LNCAP (cell line): ENCODE results near the gene P4HA2.

Experiments used
- TF ChIP-seq, protein P1 (sequence below): fragments of 450-650 bp; IDR thresholded peaks from 2 replicates; pipeline ENCODE4 v1.5.1; 2017; ENCODE audit warnings: mild to moderate bottlenecking

The P4HA2 gene

DNA sequence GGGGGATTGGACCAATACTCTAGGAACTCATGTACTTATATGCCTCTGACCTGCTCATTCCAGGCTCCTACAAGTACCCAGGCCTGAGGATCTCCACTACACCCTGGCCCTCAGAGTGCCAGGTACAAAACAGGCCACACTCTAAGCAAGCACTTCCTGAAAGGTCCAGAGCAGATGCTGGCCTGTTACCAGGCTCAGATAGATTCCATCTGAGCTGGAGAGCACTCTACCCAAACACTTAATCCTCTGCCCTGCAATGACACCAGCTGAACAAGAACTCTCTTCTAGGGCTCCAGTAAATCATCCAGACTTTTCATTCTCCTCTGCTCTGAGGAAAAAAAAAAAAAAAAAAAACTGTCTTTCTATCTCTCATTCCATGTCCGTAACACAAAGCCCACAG lies 2.9 kb downstream of the P4HA2 start:
- TF ChIP-seq, protein P1, sequence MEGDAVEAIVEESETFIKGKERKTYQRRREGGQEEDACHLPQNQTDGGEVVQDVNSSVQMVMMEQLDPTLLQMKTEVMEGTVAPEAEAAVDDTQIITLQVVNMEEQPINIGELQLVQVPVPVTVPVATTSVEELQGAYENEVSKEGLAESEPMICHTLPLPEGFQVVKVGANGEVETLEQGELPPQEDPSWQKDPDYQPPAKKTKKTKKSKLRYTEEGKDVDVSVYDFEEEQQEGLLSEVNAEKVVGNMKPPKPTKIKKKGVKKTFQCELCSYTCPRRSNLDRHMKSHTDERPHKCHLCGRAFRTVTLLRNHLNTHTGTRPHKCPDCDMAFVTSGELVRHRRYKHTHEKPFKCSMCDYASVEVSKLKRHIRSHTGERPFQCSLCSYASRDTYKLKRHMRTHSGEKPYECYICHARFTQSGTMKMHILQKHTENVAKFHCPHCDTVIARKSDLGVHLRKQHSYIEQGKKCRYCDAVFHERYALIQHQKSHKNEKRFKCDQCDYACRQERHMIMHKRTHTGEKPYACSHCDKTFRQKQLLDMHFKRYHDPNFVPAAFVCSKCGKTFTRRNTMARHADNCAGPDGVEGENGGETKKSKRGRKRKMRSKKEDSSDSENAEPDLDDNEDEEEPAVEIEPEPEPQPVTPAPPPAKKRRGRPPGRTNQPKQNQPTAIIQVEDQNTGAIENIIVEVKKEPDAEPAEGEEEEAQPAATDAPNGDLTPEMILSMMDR = no peak

DNA sequence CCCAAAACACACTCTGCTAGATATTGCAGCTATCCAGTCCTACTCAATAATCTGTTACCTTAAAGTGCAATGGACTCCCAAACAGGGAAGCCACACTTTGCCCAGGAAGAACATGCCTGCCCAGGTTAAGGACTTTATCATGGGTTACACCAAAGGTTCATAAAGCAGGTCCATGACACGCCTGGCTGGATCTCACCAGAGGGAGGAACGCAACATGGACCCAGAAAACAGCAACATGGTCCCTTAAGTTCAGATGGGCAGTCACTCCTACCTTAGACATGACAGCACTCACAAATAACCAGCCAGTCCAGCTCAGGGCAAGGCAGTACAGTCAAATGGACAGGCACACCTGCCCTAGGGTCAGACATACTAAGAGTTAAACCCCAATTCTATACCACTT lies 3.8 kb downstream of the P4HA2 start:
- TF ChIP-seq, protein P1 = no peak

DNA sequence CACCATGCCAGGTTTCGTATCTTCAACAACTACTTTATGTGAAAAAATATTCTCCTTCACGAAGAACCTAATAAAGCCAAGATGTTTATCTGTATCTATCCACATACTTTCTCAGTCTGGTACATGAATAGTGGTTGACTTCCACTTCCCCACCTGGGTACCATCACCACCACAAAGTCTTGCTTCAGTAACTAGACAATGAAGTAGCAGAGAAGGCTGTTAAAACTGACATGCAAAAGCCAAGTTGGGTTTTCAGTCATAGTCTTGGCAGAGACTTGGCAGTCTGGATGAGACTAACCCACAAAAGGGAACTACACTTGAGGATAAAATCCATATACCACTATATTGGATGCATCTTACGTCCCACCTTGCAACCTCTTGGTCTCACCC lies 5.0 kb downstream of the P4HA2 start:
- TF ChIP-seq, protein P1 = no peak

DNA sequence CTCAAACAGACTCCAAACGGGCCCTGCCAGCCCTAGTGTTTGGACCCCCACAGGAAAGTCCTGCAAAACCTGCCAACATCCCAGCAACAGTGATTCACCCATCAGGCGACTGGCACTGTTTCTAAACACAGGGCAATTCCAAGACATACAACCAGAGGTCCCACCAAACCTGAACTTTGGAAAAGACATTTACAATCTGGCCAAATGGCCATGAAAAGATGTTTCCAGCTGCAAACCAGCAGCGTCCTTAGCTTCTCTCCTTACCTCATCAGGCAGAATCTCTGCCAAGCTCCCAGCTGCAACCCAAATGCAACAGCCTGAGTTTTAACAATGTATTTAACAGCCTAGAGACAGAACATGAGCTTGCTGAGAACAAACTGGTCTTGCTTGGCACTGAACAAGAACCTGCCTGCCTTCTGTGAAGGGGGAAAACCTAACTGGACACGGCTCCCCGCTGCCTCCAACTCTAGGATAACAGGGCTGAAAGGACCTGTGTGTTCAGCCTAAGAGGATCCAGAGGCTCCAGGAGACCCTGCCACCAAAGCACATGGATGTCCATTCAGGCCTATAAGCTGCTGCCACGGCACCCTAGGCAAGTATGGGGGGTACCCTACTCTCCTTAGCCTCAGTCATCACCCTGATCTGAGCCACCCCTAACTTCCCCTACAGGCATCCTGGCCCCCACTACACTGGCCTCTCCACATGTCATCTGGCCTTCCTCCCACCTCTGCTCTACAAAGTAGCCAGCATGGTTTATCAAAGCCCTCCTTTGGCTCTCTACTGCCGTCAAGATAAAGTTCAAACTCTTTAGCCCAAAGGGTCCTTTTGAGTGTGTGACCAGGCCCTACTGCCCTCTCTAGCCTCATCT lies 5.6 kb downstream of the P4HA2 start:
- TF ChIP-seq, protein P1 = no peak

DNA sequence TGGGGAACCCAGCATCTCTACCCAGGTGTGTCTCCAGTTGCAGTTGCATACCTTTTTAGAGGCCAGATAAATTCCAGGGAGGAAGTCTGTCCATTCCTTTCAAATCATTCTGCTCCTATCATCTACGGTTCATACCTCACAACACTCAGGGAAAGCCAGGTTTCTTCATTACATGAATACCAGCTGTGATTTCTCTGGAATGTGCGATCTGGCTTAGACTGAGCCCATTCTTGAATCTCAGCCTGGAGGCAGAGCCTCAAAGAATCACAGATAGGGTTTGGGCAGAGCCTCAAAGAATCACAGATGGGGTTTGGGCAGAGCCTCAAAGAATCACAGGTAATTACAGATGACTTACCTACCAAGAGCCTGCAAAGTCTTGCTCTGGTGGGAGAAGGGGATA lies 7.2 kb downstream of the P4HA2 start:
- TF ChIP-seq, protein P1 = no peak

DNA sequence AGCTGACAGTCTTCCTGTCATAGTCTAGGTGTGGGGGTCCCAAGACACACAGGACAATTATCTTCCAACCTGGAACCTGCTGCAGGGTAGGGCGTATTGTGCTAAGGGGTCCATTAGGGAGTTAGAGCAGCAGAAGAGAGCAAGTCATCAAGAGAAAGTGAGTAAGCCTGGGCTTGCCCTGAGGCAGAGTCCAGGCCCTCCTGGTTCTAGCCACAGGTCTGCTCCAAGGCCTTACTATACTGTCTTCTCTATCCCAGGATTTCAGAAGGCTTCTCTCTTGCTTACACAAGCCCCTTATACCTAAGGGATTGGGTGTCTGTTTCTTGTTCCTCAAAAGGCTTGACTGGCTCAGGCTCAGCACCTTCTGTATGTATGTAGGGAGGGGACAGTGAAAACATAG lies 7.7 kb downstream of the P4HA2 start:
- TF ChIP-seq, protein P1 = no peak

DNA sequence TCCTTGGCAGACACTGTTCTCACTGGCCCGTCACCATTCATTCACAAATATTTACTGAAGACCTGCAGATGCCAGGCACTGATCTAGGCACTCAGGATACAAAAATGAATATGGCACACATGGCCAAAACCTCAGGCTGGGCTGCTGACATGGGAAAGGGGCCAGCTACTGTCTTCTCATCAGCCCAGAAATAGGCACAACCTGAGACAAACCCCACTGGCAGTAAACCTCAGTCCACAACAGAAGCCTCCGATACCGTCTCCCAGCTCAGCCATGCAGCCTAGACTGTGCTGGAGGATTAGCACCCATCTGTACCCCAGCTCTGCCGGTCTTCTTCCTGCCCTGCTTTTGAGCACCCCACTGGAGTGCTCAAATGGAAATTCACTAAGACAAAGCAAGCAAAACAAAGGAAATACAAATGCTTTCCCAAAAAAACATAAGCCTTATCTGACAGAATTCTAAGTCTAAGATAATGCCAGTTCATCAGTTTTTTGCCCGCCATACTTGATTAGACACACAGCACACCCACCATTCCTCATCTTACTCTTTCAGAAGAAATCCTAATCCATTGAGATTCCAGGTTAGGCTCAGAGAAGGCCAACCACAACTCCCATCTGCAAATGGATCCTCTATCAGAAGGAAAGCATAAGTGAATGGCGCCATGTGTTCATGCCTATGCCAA lies 8.2 kb downstream of the P4HA2 start:
- TF ChIP-seq, protein P1 = no peak
